GM21717 (cell line): ENCODE data around the gene GALNTL6.
"Not testable (repeated sequence)": the region's sequence is repeated elsewhere in the genome, so short reads cannot be mapped to it uniquely, and the experiment has no call there.

ENCODE experiments used
- ATAC-seq: cut with Tn5 transposase; IDR thresholded peaks from one replicate; pipeline ENCODE4 v1.9.1; 2021; ENCODE audit warnings: mild to moderate bottlenecking, moderate library complexity; ENCODE audit not compliant: unreplicated experiment

The GALNTL6 gene

GRCh38 chr4:172998527-172999469, 1185.6 kb downstream of the GALNTL6 start:
- no peak for ATAC-seq

GRCh38 chr4:173001571-173001970, 1188.4 kb downstream of the GALNTL6 start:
- no peak for ATAC-seq

GRCh38 chr4:173002830-173003561, 1189.8 kb downstream of the GALNTL6 start:
- no peak for ATAC-seq

GRCh38 chr4:173005912-173006633, 1192.9 kb downstream of the GALNTL6 start:
- ATAC-seq: no peak

- no peak for ATAC-seq
Observed at GRCh38 chr4:173008436-173008835, 1195.2 kb downstream of the GALNTL6 start.

GRCh38 chr4:173009129-173009823, 1196.1 kb downstream of the GALNTL6 start:
- ATAC-seq: no peak

GRCh38 chr4:173012608-173013007, 1199.4 kb downstream of the GALNTL6 start:
- no peak for ATAC-seq

GRCh38 chr4:173013232-173013930, 1200.2 kb downstream of the GALNTL6 start:
- no peak for ATAC-seq

GRCh38 chr4:173014113-173014558, 1200.9 kb downstream of the GALNTL6 start:
- no peak for ATAC-seq

GRCh38 chr4:173014836-173015235, 1201.6 kb downstream of the GALNTL6 start:
- no peak for ATAC-seq

GRCh38 chr4:173017802-173018201, 1204.6 kb downstream of the GALNTL6 start:
- ATAC-seq: no peak

- no peak for ATAC-seq
Observed at GRCh38 chr4:173018446-173018845, 1205.2 kb downstream of the GALNTL6 start.

GRCh38 chr4:173019664-173020063, 1206.5 kb downstream of the GALNTL6 start:
- no peak for ATAC-seq

GRCh38 chr4:173021746-173022573, 1208.8 kb downstream of the GALNTL6 start:
- not testable (repeated sequence) for ATAC-seq

GRCh38 chr4:173024203-173024602, 1211.0 kb downstream of the GALNTL6 start:
- no peak for ATAC-seq

- peak; percentile 81 for ATAC-seq
Observed at GRCh38 chr4:173025131-173025530, 1211.9 kb downstream of the GALNTL6 start.

- no peak for ATAC-seq
Observed at GRCh38 chr4:173037242-173037641, 1224.0 kb downstream of the GALNTL6 start.

GRCh38 chr4:173038192-173038896, 1225.1 kb downstream of the GALNTL6 start:
- ATAC-seq: no peak
